Brain microvascular endothelial cell (primary cell): ENCODE measurements around the gene ITGB1.

Source experiments
- DNase-seq: peaks from one replicate; pipeline ENCODE4 v3.0.0-alpha.2; 2020
- H3K27ac ChIP-seq: fragments of 250-450 bp; sonication (Bioruptor Pico); 2 replicates; pipeline ENCODE4 v1.5.1; 2020; ENCODE audit warnings: mild to moderate bottlenecking, moderate library complexity
- H3K27me3 ChIP-seq: fragments of 250-450 bp; sonication (Bioruptor Pico); replicated peaks from 2 replicates; pipeline ENCODE4 v1.5.1; 2020; ENCODE audit warnings: mild to moderate bottlenecking
- H3K36me3 ChIP-seq: fragments of 250-450 bp; sonication (Bioruptor Pico); replicated peaks from 2 replicates; pipeline ENCODE4 v1.5.1; 2020; ENCODE audit warnings: mild to moderate bottlenecking
- H3K4me3 ChIP-seq: 2 replicates; pipeline ENCODE4 v1.5.1; 2011; ENCODE audit warnings: low read depth, mild to moderate bottlenecking, control low read depth, low read length, moderate library complexity
- in situ Hi-C: cut with HindIII; loops from 2 replicates; pipeline ENCODE4 v1.10.0; 2017; ENCODE audit warnings: low sequenced_read_pairs, low pct_ligation_motif_present
- TF ChIP-seq, protein P1 (sequence below): IDR thresholded peaks from 2 replicates; pipeline ENCODE4 v1.5.1; 2011; ENCODE audit warnings: low read depth, mild to moderate bottlenecking, moderate library complexity, low read length, control low read depth, inconsistent platforms; ENCODE audit errors: missing control alignments

ITGB1 gene

DNA sequence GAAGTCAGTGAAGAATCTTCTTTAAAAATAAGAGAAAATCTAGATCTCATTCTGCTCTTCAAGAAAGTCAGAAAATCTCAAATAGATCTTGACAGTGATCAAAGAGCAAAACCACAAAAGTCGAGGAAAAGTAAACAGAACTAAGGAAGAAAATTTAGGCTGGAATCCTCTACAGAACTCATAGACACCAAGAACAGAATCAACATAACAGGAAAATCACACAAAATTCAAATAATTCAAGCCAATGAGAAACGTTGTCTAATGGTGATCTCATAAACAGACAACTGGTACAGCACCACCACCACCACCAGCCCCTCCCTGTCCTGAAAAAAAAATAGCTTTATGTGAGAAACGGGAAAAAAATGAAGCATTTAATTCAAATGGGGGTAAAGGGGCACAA, 6.9 kb downstream of the ITGB1 start:
- Histone ChIP-seq H3K27ac (peak overlapping the region; percentile 27), H3K36me3 (peaks cover 12% of the 10 kb centered on the region), H3K27me3 (no peaks in the 10 kb centered on the region), H3K4me3 (no peak overlapping the region)
- TF ChIP-seq, protein P1, sequence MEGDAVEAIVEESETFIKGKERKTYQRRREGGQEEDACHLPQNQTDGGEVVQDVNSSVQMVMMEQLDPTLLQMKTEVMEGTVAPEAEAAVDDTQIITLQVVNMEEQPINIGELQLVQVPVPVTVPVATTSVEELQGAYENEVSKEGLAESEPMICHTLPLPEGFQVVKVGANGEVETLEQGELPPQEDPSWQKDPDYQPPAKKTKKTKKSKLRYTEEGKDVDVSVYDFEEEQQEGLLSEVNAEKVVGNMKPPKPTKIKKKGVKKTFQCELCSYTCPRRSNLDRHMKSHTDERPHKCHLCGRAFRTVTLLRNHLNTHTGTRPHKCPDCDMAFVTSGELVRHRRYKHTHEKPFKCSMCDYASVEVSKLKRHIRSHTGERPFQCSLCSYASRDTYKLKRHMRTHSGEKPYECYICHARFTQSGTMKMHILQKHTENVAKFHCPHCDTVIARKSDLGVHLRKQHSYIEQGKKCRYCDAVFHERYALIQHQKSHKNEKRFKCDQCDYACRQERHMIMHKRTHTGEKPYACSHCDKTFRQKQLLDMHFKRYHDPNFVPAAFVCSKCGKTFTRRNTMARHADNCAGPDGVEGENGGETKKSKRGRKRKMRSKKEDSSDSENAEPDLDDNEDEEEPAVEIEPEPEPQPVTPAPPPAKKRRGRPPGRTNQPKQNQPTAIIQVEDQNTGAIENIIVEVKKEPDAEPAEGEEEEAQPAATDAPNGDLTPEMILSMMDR = no peak
- no peak for DNase-seq
- in situ Hi-C loops = no loop called here

DNA sequence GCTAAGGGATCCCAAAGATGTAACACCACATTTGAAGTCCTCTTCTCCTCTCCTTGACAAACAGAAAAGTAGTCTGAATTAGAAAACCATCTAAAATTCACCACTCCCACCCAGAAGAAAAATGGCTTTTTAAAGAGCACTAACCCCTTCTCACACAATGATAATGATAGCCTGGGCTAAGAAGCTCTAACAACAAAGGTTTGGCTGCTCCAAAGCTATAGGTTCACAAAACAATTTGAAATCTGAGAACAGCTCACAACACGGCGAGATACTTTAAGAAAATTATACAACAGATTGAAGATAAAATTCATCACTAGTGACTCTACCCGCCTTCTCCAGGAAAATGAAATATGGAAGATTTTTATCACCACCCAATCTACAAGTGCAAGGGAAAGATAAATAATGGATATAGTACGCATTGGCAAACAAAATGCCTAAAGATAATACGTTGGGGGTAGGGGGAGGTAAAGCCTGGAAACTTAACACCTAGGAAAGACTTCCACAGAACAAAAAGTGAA, 7.4 kb downstream of the ITGB1 start:
- in situ Hi-C loops = no loop called here
- DNase-seq = no peak
- H3K36me3 ChIP-seq = peaks cover 12% of the 10 kb centered on the region
- H3K27me3 ChIP-seq = no peaks in the 10 kb centered on the region
- no peak overlapping the region for H3K4me3 ChIP-seq
- TF ChIP-seq, protein P1 = no peak
- peak overlapping the region; percentile 27 for H3K27ac ChIP-seq

DNA sequence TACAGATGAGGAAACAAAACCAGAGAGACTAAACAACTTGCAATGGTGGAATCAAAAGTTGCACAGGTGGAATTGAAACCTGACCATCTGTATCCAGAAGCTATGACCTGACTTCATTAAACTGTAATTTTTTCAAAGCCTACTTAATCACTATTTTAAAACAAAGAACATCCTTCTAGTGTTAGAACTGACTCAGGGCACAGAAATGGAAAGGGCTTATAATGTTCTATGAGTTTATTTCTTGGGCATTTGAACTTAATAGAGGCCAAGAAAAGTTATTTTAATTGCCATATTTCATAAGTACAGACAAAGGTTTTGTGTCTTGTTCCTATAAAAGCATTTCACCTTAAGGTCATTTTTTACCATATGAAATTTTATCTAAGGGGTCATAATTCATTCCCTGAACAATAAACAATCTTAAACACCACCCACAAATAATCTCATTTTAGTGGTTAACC, 8.8 kb downstream of the ITGB1 start:
- TF ChIP-seq, protein P1 = no peak
- no peak overlapping the region for H3K27ac ChIP-seq

DNA sequence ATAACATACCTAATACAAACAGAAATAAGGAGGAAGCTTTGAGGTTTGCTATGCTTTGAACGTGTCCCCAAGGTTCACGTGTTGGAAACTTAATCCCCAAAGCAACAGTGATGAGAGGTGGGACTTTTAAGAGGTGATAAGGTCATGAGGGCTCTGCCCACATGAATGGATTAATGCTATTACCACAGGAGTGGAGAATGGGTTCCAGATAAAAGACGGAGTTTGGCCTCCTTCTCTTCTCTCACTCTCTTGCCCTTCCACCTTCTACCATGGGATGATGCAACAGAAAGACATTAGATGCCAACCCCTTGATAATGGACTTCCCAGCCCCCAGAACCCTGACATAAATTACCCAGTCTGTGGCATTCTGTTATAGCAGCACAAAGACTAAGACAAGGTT, 9.6 kb downstream of the ITGB1 start:
- TF ChIP-seq, protein P1 = no peak
- H3K27ac ChIP-seq = no peak overlapping the region
- no peak overlapping the region for H3K4me3 ChIP-seq
- no peaks in the 10 kb centered on the region for H3K27me3 ChIP-seq
- peaks cover 17% of the 10 kb centered on the region for H3K36me3 ChIP-seq
- no peak for DNase-seq
- in situ Hi-C loops = no loop called here

More for the DNA sequence above, 8.8 kb downstream of the ITGB1 start:
- Histone ChIP-seq H3K27me3 (no peaks in the 10 kb centered on the region), H3K36me3 (peaks cover 12% of the 10 kb centered on the region), H3K4me3 (no peak overlapping the region)
- in situ Hi-C loops = no loop called here
- DNase-seq = no peak

DNA sequence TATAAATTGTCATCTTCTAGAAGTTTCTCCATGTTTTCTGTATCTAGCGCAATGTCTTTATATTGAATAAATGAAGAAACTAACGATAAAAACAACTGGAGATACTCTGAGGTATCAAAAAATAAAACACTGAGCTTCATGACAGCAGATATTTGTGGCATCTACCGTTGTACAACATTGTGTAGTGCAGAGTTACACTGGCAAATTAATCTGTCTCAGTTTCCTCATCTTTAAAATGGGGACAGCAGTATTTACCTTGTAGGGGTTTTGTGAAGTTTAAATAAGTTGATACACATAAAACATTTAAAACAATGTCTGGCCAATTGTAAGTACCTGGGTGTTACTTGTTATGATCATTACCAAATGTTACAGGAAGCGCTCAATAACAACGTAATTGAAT, 10.4 kb downstream of the ITGB1 start:
- no peak overlapping the region for H3K4me3 ChIP-seq
- in situ Hi-C loops = no loop called here
- TF ChIP-seq, protein P1 = no peak
- no peaks in the 10 kb centered on the region for H3K27me3 ChIP-seq
- H3K36me3 ChIP-seq = peaks cover 11% of the 10 kb centered on the region
- no peak for DNase-seq
- no peak overlapping the region for H3K27ac ChIP-seq

DNA sequence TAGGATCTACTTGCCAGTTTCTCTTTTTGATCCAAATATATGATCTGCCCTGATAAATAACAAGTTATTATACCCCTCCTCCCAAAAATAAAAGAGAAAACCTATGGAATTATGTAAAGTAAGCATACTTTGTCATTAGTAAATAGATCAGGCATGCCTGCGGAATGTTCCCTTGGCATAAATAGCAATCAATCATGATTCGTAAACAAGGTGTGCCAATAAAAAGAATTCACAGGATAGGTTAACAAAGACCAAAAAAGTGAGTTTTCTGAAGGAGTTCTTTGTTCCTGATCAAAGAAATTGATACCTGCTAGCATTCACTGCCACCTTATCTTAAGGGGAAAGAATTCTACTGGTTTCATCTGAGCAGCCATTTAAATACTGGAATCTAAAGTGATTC, 11.9 kb downstream of the ITGB1 start:
- Histone ChIP-seq H3K4me3 (no peak overlapping the region), H3K36me3 (peaks cover 11% of the 10 kb centered on the region), H3K27ac (no peak overlapping the region), H3K27me3 (no peaks in the 10 kb centered on the region)
- TF ChIP-seq, protein P1 = no peak
- DNase-seq = no peak
- in situ Hi-C loops = no loop called here
